Endothelial cell of umbilical vein (primary cell): ENCODE data around the gene COMT. TPM values are rescaled to one million over a fixed set of nuclear protein-coding genes. Genes with fewer than 3 reads are reported as not detected.

ENCODE experiments used
- BruUV-seq: library from RNA; stranded (reverse); fragments of 400-500 nt; replicated peaks from 2 replicates; lab custom pipeline; 2021; lab: Mats Ljungman, UMichigan
- CTCF ChIA-PET: fragments of 300-600, 350-600 bp; sonication (Branson Sonifier 250); formaldehyde crosslinking; loops from one replicate; lab custom pipeline; 2021; ENCODE audit warnings: antibody characterized with exemption, inconsistent platforms; lab: Charles Lee
- POLR2A ChIA-PET: fragments of 300-600, 350-600 bp; sonication (Branson Sonifier 250); formaldehyde crosslinking; loops from one replicate; lab custom pipeline; 2021; ENCODE audit warnings: antibody characterized with exemption, inconsistent platforms; lab: Charles Lee
- DNase-seq: peaks from one replicate; pipeline ENCODE4 v3.0.0-alpha.2; 2011; ENCODE audit warnings: low read depth, low spot score
- FAIRE-seq: peaks from 2 replicates; lab custom pipeline; 2011; peaks lifted over from hg19 to GRCh38; lab: Jason Lieb, UNC
- H2AFZ ChIP-seq: 2 replicates; pipeline ENCODE4 v1.6.0; 2012; ENCODE audit warnings: low read depth, low read length, control low read depth, inconsistent platforms
- H3K27ac ChIP-seq: 2 replicates; pipeline ENCODE4 v1.5.1; 2011; ENCODE audit warnings: low read depth, mild to moderate bottlenecking, control low read depth, low read length, moderate library complexity; ENCODE audit not compliant: insufficient read depth
- H3K27me3 ChIP-seq, 2 experiments: 2 replicates each; pipeline versions ENCODE4 v1.6.0 to v1.6.1; 2011; ENCODE audit warnings: low read length in 2 of 2, mixed read lengths in 1 of 2; ENCODE audit not compliant: control insufficient read depth in 2 of 2, insufficient read depth in 2 of 2
- H3K36me3 ChIP-seq, 2 experiments: 2 replicates in 1 of 2; 3 replicates in 1 of 2; pipeline ENCODE4 v1.5.1; 2011; ENCODE audit warnings: low read length in 2 of 2, mild to moderate bottlenecking in 1 of 2, moderate library complexity in 1 of 2; ENCODE audit not compliant: control insufficient read depth in 2 of 2, insufficient read depth in 2 of 2; ENCODE audit errors: extremely low read depth in 1 of 2
- H3K4me1 ChIP-seq: 3 replicates; pipeline ENCODE4 v1.5.1; 2011; ENCODE audit warnings: mild to moderate bottlenecking, low read length; ENCODE audit not compliant: control insufficient read depth, insufficient read depth; ENCODE audit errors: extremely low read depth
- H3K4me2 ChIP-seq: 2 replicates; pipeline ENCODE4 v1.6.1; 2011; ENCODE audit warnings: low read length, control low read depth, mixed read lengths; ENCODE audit not compliant: insufficient read depth
- H3K4me3 ChIP-seq, 3 experiments: fragments of 200-600 bp in 1 of 3; sonication (generic), shearing (Covaris generic) in 1 of 3; replicated peaks in 1 of 3; 2 replicates each; pipeline ENCODE4 v1.5.1; 2011 to 2016; ENCODE audit warnings: control low read depth in 3 of 3, low read length in 3 of 3, mild to moderate bottlenecking in 2 of 3, inconsistent platforms in 1 of 3, low read depth in 1 of 3, moderate library complexity in 1 of 3; ENCODE audit not compliant: insufficient read depth in 1 of 3
- H3K79me2 ChIP-seq: 2 replicates; pipeline ENCODE4 v1.6.0; 2012; ENCODE audit warnings: low read length, inconsistent platforms; ENCODE audit not compliant: control insufficient read depth, insufficient read depth
- H3K9ac ChIP-seq: replicated peaks from 2 replicates; pipeline ENCODE3; 2011; ENCODE audit warnings: low read length, control low read depth; ENCODE audit not compliant: insufficient read depth; ENCODE audit errors: extremely low read depth
- H3K9me1 ChIP-seq: replicated peaks from 3 replicates; pipeline ENCODE4 v1.6.0; 2011; ENCODE audit warnings: mild to moderate bottlenecking, low read length; ENCODE audit not compliant: control insufficient read depth, insufficient read depth; ENCODE audit errors: extremely low read depth
- H3K9me3 ChIP-seq: replicated peaks from 2 replicates; pipeline ENCODE4 v1.5.1; 2012; ENCODE audit warnings: low read length, inconsistent platforms; ENCODE audit not compliant: control insufficient read depth, insufficient read depth
- H4K20me1 ChIP-seq: replicated peaks from 2 replicates; pipeline ENCODE3; 2011; ENCODE audit warnings: mild to moderate bottlenecking, low read length; ENCODE audit not compliant: control insufficient read depth, insufficient read depth; ENCODE audit errors: extremely low read depth
- EZH2 ChIP-seq: IDR thresholded peaks from 2 replicates; pipeline ENCODE4 v1.6.1; 2012; ENCODE audit warnings: borderline replicate concordance, low read depth, mild to moderate bottlenecking, moderate library complexity, low read length, inconsistent platforms; ENCODE audit not compliant: severe bottlenecking
- FOS ChIP-seq: IDR thresholded peaks from 2 replicates; pipeline ENCODE4 v1.6.1; 2011; ENCODE audit warnings: mild to moderate bottlenecking, low read length, moderate library complexity, borderline replicate concordance; ENCODE audit not compliant: insufficient read depth
- GATA2 ChIP-seq: IDR thresholded peaks from 2 replicates; pipeline ENCODE4 v1.7.0; 2011; ENCODE audit warnings: low read depth, mild to moderate bottlenecking, moderate library complexity, mixed read lengths, low read length; ENCODE audit not compliant: insufficient read length, insufficient read depth
- JUN ChIP-seq: IDR thresholded peaks from 2 replicates; pipeline ENCODE4 v1.6.1; 2011; ENCODE audit warnings: borderline replicate concordance, low read depth; ENCODE audit not compliant: insufficient read length, insufficient read depth
- POLR2A ChIP-seq: IDR thresholded peaks from 2 replicates; pipeline ENCODE4 v1.6.1; 2012; ENCODE audit warnings: low read depth, mild to moderate bottlenecking, control low read depth, low read length
- POLR2AphosphoS5 ChIP-seq: IDR thresholded peaks from 2 replicates; pipeline ENCODE4 v1.6.1; 2012; ENCODE audit warnings: low read depth, mild to moderate bottlenecking, control low read depth, low read length, moderate library complexity; ENCODE audit not compliant: insufficient read depth
- dilution Hi-C: fragments of 300-500 bp; cut with MboI; formaldehyde crosslinking; loops from one replicate; pipeline ENCODE4 v1.15.0; 2019; ENCODE audit warnings: low sequenced_read_pairs; ENCODE audit not compliant: extremely low pct_ligation_motif_present
- intact Hi-C: fragments of 100-400 bp; cut with micrococcal nuclease; formaldehyde crosslinking; loops from one replicate; pipeline ENCODE4 v1.10.0; 2022
- polyA plus RNA-seq, 4 experiments: library from polyadenylated mRNA; depleted of rRNA in 3 of 4; stranded (reverse) in 3 of 4; unstranded in 1 of 4; fragments of >200 nt; gene quantifications; 2 replicates each; pipeline versions ENCODE4 v1.2.1 to v1.2.3, GENCODE V29; 2011 to 2012; ENCODE audit warnings: missing spikeins in 1 of 4
- total RNA-seq: library from RNA; stranded (reverse); gene quantifications from 2 replicates; pipeline ENCODE4 v1.2.3, GENCODE V29; 2021
- TF ChIP-seq, protein P1 (sequence below), 2 donors: IDR thresholded peaks; 1 replicate in 1 of 2; 2 replicates in 1 of 2; pipeline ENCODE4 v1.5.1; 2011; ENCODE audit warnings: low read length in 2 of 2, mild to moderate bottlenecking in 2 of 2, moderate library complexity in 2 of 2, control low read depth in 1 of 2, inconsistent platforms in 1 of 2, low read depth in 1 of 2; ENCODE audit not compliant: insufficient read depth in 1 of 2; ENCODE audit errors: extremely low read depth in 1 of 2
- TF ChIP-seq, protein P2 (sequence below): IDR thresholded peaks from 2 replicates; pipeline ENCODE4 v1.6.1; 2011; ENCODE audit not compliant: insufficient read depth, insufficient read length

COMT gene
- total and polyA plus RNA-seq, 2 donors (not counting 3 experiments of a cell fraction or from before 2014, with no cell fraction given): 221 to 537 TPM

DNA sequence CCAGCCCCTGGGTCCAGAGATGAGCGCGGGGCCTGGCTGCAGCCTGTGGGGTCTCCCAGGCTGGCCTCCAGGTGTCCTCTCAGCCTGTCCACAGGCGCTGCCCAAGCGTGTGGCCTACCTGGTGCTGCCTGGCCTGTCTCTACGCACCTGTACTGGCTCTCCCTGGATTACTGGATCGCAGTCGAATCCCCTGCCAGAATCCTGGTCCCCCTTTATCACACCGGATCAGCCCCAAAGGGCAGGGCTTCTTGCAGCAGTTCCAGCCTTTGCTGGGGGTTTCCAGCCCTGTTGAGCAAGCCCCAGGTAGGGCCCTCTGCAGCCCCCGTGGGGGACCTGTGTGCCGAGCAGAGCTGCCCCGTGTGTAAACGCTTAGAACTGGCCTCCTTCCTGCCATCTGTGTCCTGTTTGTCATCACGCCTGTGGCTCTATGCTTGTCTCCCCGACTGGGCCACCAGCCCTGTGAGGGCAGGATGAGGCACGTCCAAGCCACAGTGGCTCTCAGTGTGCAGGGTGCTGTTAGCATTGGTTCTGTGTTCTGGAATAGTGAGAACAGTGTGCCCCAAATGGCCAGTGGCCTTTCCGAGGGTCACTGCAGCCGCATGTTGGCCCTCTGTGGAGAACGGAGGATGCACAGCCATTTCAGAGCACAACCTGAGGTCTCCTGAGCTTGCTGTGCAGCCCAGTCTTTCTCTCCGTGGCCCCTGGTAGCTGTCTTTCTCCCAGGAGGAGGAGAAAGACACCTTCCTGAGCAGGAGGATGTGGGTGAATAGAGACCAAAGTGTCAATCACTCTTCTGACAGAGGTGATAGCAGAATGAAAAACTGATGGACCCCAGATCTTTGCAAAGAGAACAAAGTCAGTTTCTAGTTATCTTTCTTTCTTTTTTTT lies 13.9 kb downstream of the COMT start:
- ChIA-PET CTCF (interaction anchor here (0.6 to 4.6 kb wide), 5 partner anchors 58 to 231 kb away, joined by 3 to 26 read pairs (median 4); no protein-coding TSS in a partner anchor), POLR2A (interaction anchor here (2.0 kb wide), 1 partner anchor 13 kb away, joined by 7 read pairs; the partner anchor contains the start of genes COMT and TXNRD2)
- no TSS peak for BruUV-seq
- intact Hi-C loops: no loop called here
- H3K4me2 ChIP-seq: no peak overlapping the region
- H3K4me3 ChIP-seq: no peak overlapping the region
- H2AFZ ChIP-seq: no peak overlapping the region
- no peak overlapping the region for H3K9ac ChIP-seq
- no peaks in the 10 kb centered on the region for H3K9me1 ChIP-seq
- H3K9me3 ChIP-seq: no peaks in the 10 kb centered on the region
- dilution Hi-C loops: no loop called here
- peaks cover 8% of the 10 kb centered on the region for H3K79me2 ChIP-seq
- peaks cover 10% of the 10 kb centered on the region for H3K4me1 ChIP-seq
- no peaks in the 10 kb centered on the region for H3K27me3 ChIP-seq
- TF ChIP-seq EZH2 (no peak), FOS (no peak), JUN (no peak), POLR2AphosphoS5 (no peak), POLR2A (no peak), GATA2 (no peak)
- TF ChIP-seq, protein P1, sequence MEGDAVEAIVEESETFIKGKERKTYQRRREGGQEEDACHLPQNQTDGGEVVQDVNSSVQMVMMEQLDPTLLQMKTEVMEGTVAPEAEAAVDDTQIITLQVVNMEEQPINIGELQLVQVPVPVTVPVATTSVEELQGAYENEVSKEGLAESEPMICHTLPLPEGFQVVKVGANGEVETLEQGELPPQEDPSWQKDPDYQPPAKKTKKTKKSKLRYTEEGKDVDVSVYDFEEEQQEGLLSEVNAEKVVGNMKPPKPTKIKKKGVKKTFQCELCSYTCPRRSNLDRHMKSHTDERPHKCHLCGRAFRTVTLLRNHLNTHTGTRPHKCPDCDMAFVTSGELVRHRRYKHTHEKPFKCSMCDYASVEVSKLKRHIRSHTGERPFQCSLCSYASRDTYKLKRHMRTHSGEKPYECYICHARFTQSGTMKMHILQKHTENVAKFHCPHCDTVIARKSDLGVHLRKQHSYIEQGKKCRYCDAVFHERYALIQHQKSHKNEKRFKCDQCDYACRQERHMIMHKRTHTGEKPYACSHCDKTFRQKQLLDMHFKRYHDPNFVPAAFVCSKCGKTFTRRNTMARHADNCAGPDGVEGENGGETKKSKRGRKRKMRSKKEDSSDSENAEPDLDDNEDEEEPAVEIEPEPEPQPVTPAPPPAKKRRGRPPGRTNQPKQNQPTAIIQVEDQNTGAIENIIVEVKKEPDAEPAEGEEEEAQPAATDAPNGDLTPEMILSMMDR (IDR thresholded peaks at IDR 0.05; ENCODE audit: extremely low read depth in 1 of 2, insufficient read depth in 1 of 2, low read depth in 1 of 2, low read length in 2 of 2): no peak
- TF ChIP-seq, protein P2, sequence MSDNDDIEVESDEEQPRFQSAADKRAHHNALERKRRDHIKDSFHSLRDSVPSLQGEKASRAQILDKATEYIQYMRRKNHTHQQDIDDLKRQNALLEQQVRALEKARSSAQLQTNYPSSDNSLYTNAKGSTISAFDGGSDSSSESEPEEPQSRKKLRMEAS: no peak
- no peaks in the 10 kb centered on the region for H4K20me1 ChIP-seq
- peak; percentile 28 for FAIRE-seq
- no peak for DNase-seq
- H3K27ac ChIP-seq: no peak overlapping the region
- H3K36me3 ChIP-seq: peaks cover 0 to 5% of the 10 kb centered on the region in 2 experiments
